HG03139 (cell line): ENCODE results near the gene CDC37L1.

Experiments
- ATAC-seq: cut with Tn5 transposase; IDR thresholded peaks from one replicate; pipeline ENCODE4 v1.9.1; 2021; ENCODE audit not compliant: unreplicated experiment

Gene CDC37L1

DNA sequence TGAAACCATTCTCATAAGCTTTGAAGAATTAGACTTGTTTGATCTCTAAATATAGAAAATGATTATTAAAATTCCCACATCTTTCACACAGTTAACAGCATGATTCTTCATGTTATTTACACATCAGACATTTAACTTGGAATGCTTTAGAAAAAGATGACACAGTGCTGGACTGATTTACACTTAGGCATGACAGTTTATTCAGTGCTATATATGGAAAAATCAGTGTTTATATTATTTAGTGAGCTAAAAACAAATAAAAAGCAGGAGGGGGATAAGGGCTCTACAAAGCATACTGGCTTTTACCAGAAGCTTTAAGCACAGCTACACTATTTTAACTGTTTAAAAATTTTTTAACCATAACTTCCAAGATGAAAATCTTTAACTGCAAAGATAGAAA lies 30.0 kb downstream of the CDC37L1 start:
- no peak for ATAC-seq

DNA sequence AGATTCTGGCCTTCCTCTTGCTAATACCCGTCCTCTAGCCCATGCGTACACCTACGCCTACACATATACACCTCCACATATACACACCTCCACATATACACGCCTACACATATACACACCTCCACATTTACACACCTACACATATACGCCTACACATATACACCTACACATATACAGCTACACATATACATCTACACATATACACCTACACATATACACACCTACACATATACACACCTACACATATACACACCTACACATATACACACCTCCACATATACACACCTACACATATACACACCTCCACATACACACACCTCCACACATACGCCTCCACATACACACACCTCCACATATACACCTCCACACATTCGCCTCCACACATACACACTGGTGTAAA lies 34.5 kb downstream of the CDC37L1 start:
- no peak for ATAC-seq

DNA sequence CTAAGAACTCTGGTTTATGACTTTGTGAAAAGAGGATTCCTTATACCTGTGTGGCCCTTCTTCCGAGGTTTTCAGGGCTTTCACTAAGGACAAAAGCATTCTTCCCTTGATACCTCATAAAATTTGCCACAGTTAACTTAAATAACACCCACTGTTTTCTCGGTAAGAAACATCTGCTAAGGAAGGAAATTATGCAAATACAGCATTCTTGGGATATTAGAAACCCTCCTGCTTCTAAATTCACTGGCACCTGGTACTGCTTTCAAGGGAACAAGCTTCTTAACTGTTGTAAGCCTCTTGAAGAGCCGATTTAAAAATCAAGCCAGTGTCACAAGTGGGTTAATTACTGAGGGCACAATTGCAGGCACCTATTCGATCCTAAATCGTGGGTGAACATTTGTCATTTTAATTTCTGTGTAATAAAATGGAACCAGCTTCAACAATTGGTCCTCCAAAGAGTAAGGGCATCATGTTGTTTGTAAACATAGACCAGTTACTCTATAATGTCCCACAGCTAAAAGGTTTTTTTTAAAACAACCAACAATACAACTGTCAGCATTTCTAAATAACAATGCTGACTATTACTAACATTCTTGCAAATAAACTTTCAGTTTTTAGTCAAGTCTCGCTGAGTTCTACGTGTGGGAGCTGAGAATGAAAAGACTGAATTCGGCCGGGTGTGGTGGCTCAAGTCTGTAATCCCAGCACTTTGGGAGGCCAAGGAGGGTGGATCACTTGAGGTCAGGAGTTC lies 35.1 kb downstream of the CDC37L1 start:
- no peak for ATAC-seq

DNA sequence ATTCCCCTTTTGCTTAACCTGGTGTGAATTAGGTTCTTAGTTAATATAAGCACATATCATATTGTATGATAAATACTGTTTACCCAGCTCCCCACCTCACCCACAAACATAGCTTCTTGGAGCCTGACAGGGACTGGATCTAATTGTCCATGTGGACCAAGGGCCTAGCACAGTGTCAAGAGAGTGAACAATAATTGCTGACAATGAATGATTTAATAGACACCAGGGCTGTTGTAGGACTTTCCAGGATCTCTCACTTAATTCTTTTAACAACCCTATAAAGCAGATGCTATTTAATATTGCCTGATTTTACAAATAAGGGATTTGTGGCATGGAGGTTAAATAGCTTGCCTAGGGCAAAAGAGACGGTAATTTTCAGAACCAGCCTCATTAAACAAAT lies 36.8 kb downstream of the CDC37L1 start:
- ATAC-seq = no peak

DNA sequence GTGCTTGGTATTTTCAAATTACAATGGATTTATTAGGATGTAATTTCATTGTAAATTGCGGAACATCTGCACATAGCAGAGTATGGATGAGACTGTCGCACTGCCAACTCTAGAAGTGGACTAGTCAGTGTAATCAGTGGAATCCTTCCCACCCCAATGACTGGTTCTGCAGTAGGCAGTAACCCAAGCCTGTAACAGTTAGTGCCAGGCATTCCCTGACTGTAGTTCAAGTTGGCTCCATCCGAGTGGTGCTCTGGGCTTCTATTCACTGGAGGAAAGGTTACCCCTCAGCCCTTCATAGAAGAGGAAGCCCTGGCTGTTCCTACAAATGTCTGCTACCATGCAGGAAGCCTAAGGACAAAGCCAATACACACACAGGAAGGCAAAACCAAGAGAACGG lies 38.4 kb downstream of the CDC37L1 start:
- ATAC-seq = no peak

DNA sequence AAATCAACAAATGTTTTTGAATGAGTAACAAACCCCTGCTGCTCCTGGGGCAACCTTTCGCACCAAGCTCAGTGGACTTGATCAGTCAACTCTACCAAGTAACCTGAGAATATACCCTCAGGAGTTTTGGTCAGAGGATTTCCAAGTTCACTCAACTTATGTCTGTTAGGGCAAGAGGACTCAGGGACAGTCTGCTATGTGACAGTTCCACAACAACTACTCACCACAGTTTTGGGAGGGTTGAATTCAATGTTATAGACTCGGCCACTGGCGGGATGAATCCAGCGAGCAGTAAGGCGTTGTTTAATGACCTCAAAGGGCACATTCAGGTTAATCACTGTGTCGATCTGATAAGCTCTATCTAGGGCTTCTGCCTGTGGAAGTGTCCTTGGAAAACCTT lies 39.5 kb downstream of the CDC37L1 start:
- ATAC-seq = no peak

DNA sequence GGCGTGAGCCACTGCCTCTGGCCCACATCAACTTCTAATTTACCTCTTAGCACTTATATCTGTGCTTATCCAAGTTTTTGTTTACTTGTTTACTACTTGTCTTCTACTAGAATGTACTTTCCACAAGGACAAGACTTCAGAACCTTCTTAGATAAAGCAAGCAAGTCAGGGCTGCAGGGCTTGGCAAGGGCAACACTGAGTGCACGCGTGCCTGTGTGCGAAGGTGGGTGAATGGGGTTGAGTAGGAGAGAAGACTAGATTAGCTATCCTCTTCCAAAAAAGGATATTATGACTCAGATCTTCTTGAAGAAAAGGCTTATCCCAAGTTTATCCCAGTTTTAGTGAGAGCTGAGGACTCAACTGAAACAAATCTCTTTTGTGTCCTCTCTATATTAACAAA lies 42.4 kb downstream of the CDC37L1 start:
- ATAC-seq = no peak

DNA sequence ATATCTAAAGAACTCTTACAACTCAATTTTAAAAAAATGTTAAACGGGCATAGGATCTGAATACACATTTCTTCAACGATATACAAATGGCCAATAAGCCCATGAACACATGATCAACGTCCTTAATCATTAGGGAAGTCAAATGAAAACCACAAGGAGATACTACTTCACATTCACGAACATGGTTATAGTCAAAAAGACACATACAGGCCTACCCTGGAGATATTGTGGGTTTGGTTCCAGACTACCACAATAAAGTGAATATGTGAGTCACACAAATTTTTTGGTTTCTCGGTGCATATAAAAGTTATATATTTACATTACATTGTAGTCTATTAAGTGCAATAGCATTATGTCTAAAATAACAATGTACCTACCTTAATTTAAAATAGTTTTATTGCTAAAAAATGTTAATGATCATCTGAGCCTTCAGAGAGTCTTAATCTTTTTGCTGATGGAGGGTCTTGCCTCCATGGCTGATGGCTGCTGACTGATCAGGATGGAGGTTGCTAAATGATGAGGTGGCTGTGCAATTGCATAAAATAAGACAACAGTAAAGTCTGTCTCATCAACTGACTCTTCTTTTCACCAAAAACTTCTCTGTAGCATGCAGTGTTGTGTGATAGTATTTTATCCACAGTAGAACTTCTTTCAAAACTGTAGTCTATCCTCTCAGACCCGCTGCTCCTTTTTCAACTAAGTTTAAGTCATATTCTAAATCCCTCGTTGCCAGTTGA lies 46.5 kb downstream of the CDC37L1 start:
- ATAC-seq = no peak

DNA sequence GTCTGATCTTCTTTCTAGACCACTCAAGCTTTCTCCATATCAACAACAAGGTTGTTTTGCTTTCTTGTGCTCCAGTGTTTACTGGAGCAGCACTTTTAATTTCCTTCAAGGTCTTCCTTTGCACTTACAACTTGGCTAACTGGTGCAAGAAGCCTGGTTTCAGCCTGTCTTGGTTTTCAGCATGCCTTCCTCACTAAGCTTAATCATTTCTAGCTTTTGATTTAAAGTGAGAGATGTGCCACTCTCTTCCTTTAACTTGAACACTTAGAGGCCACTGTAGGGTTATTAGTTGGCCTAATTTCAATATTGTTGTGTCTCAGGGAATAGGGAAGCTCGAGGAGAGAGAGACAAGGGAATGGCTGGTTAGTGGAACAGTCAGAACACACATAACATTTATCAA lies 48.2 kb downstream of the CDC37L1 start:
- no peak for ATAC-seq

DNA sequence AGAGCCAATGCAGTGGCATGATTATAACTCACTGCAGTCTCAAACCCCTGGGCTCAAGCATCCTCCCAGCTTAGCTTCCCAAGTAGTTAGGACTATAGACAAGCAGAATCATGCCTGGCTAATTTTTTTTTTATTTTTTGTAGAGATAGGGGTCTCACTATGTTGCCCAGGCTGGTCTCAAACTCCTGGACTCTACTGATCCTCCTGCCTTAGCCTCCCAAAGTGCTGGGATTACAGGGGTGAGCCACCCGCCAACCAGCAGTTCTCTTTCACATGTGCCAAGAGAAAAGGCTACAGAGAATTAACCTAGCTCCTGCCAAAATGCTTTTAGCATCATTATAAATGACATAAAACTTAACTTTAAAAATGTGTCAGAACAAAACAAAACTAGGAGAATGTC lies 53.5 kb downstream of the CDC37L1 start:
- ATAC-seq = no peak

DNA sequence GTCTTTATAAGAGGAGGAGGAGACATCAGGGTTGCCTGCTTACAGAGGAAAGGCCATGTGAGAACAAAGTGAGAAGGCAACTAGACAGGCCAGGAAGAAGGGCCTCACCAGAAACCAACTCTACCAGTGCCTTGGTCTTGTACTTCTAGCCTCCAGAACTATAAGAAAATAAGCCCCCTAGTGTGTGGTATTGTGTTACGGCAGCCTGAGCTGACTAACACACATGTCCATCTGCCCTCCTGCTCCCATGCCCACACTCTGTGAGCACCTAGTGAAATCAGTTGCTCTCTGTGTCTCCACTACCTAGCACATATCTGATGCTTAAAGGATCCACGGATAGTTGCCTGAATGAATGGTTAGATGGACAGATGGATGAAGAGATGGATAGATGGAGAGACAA lies 54.8 kb downstream of the CDC37L1 start:
- no peak for ATAC-seq

DNA sequence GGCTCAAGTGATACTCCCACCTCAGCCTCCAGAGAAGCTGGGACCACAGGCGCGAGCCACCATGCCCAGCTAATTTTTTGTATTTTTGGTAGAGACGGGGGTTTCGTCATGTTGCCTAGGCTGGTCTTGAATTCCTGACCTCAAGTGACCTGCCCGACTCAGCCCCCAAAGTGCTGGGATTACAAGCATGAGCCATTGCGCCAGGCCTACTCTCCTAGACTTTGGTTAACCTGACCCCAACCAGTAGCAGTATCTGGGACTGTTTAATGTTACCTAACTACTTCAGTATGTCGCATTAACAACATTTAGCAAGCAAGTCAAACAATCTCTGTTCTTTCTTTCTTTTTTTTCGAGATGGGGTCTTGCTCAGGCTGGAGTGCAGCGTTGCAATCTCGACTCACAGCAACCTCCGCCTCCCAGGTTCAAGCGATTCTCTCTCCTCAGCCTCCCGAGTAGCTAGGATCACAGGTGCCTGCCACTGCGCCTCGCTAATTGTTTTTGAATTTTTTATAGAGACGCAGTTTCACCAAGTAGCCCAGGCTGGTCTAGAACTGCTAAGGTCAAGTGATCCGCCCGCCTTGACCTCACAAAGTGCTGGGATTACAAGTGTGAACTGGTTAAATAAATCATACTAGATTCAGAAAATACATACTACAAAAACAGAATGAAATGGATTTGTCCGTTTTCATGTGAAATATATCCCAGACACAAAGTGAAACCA lies 59.7 kb downstream of the CDC37L1 start:
- no peak for ATAC-seq

DNA sequence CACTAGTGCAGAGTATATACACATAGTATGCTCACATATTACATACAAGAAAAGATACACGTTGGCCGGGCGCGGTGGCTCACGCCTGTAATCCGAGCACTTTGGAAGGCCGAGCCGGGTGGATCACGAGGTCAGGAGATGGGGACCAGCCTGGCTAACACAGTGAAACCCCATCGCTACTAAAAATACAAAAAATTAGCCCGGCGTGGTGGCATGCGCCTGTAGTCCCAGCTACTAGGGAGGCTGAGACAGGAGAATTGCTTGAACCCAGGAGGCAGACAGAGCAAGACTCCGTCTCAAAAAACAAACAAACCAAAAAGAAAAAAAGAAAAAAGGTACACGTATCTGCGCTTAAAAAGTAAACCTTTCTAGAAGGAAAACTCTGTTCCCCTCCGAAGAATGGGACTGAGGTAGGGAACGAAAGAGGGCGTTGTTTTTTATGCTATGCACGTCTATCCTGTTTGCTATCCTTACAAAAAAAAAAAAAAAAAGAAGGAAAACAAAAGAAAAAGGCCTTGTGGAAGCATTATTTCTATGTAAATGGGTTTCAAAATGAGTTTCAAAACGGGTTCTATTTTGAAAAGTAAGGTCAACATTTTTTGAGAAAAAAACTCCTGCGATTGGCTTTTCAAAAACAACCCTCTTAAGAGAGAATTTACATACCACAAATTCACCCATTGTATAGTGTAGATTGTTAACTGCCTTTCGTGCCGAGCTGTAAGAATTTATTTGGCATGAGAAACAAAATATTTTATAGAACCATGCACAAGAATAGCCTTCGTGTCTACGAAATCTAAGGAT lies 60.4 kb downstream of the CDC37L1 start:
- no peak for ATAC-seq

DNA sequence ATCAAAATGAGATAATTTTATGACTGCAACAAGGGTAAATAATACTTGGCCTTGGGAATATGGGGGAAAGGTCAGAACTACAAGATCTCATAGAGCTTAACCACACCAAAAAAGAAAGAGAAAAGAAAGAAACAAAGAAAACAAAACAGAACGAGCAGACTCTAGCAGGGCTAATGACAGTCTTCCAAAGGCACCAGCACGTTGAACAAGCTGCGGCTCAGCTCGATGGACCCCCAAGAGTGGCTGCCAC lies 60.9 kb downstream of the CDC37L1 start:
- ATAC-seq = no peak

DNA sequence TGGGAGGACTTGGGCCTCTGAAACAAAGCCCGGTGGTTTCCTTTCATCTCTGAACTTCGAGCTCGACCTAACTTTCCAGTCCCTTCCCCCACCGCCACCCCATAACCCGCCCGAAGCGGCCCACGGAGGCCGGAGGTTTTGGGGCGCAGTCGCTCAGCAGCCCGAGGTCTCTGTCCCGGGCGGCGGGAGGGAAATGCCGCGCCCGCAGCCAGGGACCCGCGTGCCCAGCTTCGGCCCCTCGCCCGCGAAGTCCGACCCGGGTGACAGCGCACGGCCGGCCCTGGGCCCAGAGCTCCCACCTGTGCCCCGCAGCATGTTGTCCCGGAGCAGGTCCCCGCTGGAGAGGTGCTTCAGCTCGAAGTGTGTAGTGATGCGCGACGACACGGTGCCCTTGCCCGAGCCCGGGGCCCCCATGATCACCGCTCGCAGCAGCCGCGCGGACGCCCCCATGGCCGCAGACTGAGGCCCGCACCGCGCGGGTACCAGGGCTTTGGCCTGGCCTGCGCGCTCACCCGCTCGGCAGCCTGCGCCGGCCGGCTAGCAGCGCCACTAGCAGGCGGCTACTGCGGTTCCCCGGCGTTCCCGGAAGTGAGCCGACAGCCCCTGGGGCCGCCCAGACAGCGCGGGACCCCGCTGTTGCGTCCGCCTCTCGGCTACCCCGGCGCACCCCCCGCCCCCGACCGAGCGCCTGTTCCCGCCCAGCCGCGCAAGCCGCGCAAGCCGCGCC lies 61.4 kb downstream of the CDC37L1 start, which contains the start of gene AK3:
TSS of gene AK3 (minus strand) at position 565 of the 727 bp plus-strand sequence. CDS start at position 450, 115 bp downstream.
- ATAC-seq = peak; percentile 92

DNA sequence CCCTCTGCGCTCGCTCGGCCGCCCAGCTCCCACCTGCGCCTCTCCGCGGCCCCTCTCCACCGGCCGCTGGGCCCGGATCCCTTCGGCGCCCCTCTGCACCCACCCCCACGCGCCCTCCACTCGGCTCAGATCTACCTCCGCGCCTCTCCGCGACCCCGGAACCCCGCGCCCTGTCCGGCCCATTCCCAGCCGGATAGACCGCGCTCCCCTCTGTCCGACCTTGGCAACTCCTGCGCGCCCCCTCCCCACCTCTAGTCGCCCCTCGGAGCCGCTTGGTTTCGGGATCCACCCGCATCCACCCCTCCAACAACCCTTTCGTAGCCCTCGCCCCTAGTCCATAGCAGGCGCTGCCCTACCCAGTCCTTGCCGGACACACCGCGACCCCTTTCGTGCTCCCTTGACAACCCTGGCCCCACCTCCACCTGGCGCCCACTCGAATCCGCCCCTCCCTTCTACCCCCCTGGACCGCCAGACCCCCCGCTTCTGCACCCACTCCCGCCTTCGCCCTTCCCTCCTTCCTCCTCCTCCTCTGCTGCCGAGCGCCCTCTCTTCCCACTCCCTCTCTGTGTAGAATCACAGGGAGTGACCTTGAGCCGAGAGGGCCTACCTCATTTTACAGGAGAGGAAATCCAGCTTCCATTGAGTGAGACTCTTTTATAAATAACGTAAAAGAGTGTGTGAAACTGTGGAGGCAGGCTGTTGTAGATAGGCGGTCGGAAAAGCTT lies 62.2 kb downstream of the CDC37L1 start:
- ATAC-seq = no peak

DNA sequence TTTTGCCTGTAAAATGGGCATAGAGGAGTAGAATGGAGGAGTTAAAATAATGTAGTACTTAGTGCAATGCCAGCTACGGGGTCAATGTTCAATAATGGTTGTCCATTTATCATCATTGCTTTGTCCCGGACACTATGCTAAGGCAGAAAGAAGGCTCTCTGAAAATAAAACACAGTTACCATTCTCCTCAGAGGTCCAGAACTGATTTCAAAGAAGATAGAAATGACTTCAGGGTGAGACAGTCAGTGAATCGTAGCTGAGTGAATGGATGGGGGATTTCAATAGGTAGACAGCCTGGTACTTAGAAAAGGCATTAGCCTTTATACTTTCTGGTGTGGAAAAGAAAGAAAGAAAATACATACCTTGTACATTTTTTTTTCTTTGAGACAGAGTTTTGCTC lies 62.9 kb downstream of the CDC37L1 start:
- no peak for ATAC-seq

DNA sequence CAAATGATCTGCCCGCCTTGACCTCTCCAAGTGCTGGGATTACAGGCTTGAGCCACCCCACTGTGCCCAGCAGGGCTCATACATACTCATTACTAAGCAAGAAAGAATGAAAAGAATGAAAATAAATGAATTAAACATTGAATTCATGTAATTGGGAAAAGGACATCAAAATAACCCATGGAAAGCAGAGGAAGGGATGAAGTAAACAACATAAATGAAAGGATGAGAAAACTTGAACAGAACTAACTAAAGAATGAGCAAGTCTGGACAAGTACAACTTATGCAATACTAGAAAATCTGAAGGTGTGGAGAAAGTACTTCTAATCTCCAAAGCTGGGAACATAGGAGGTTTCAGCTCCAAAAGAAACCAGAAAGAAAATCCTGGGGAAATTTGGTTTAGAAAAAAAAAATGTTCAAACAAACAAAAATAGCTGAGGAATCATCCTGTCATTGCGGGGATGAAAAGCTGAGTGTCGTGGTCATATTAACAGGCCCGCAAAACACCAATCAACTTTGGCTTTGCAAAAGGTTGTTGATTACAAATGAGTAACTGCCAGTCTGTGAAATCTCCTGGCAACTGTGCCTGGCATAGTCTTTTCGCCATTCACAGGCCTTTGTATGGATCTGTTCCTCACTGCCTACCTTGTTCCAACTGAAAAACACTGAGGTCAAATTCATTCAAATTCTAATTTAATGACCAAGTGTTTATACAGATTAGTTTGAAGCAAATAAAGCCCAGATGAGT lies 63.9 kb downstream of the CDC37L1 start:
- no peak for ATAC-seq

DNA sequence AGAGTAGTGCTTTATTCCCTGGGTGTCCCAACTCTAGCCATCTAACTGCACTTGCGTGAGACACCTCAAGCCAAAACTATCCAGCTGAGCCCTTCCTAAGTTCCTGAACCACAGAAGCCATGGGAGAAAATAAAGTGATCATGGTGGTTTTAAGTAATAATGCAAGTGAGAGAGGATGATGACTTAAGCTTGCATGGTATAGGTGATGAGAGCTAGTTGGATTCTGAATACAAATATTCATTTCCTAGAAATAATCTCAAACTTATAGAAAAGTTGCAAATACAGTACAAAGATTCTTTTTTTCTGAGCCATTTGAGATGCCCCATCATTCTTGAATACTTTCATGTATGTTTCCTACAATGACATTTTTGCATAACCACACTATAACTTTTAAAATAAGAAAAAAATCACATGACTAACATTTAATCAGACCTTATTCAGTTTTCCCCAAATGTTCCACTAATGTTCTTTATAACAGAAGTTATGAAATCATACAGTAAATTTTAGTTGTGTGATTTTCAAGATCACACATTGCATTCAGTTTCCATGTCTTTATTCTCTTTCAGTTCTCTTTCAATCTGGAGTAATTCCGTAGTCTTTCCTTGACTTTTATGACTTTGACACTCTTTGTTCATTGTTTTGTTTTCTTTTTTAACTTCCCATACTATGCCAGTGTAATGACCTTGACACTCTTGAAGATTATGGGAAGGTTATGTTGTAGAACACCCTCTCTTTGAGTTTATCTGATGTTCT lies 67.1 kb downstream of the CDC37L1 start:
- no peak for ATAC-seq
